HCT116 (cell line): Measurements from ENCODE around the gene ZNF512. TPM values are rescaled to one million over a fixed set of nuclear protein-coding genes. Genes with fewer than 3 reads are reported as not detected.

Experiments
- ATAC-seq: fragments of 200-7000 bp; cut with Tn5 transposase; 2 replicates; pipeline ENCODE4 v1.9.1; 2020; ENCODE audit warnings: mild to moderate bottlenecking, moderate library complexity
- BruUV-seq: library from RNA; stranded (reverse); fragments of 400-500 nt; replicated peaks from 2 replicates; lab custom pipeline; 2021; lab: Mats Ljungman, UMichigan
- CTCF ChIA-PET: fragments of 300-600 bp; sonication (Branson Sonifier 250); formaldehyde crosslinking; loops from one replicate; lab custom pipeline; 2021; ENCODE audit warnings: antibody characterized with exemption; lab: Charles Lee
- POLR2A ChIA-PET: fragments of 300-600, 350-600 bp; sonication (Branson Sonifier 250); formaldehyde crosslinking; loops from one replicate; lab custom pipeline; 2021; ENCODE audit warnings: antibody characterized with exemption; lab: Charles Lee
- RAD21 ChIA-PET, 2 experiments: fragments of 300-600 bp; sonication (Branson Sonifier 250); formaldehyde crosslinking; loops; one replicate each; lab custom pipeline; 2023; ENCODE audit warnings: low total read pairs in 2 of 2; ENCODE audit not compliant: uncharacterized antibody in 2 of 2, unreplicated experiment in 2 of 2, low non-redundant PET in 1 of 2; lab: Charles Lee
- DNase-seq: peaks from one replicate; pipeline ENCODE4 v3.0.0-alpha.2; 2010; ENCODE audit warnings: low read depth, low spot score
- H2AFZ ChIP-seq: fragments of 200-600 bp; shearing (Covaris generic), sonication (generic); 2 replicates; pipeline ENCODE4 v1.6.1; 2017; ENCODE audit warnings: low read depth, mixed run types, mixed read lengths, antibody characterized with exemption, low read length; ENCODE audit not compliant: poor library complexity, severe bottlenecking
- H3K27ac ChIP-seq: 2 replicates; pipeline ENCODE4 v1.5.1; 2012; ENCODE audit warnings: low read depth, low read length
- H3K27me3 ChIP-seq: fragments of 200-600 bp; sonication (generic); 2 replicates; pipeline ENCODE4 v1.6.1; 2016; ENCODE audit warnings: mixed run types, low read length, mixed read lengths; ENCODE audit not compliant: insufficient read depth
- H3K36me3 ChIP-seq, 2 experiments: fragments of 200-500 bp in 1 of 2; fragments of 200-600 bp in 1 of 2; sonication (Bioruptor generic) in 1 of 2; sonication (generic) in 1 of 2; 2 replicates each; pipeline versions ENCODE4 v1.5.1 to v1.6.1; 2014 to 2016; ENCODE audit warnings: low read length in 2 of 2, inconsistent platforms in 1 of 2, mixed read lengths in 1 of 2, mixed run types in 1 of 2; ENCODE audit not compliant: insufficient read depth in 2 of 2, control insufficient read depth in 1 of 2
- H3K4me1 ChIP-seq, 2 experiments: fragments of 200-600 bp in 1 of 2; sonication (generic) in 1 of 2; 2 replicates each; pipeline versions ENCODE4 v1.5.1 to v1.6.1; 2012 to 2017; ENCODE audit warnings: low read length in 2 of 2, inconsistent platforms in 1 of 2, mild to moderate bottlenecking in 1 of 2, mixed read lengths in 1 of 2, mixed run types in 1 of 2, moderate library complexity in 1 of 2; ENCODE audit not compliant: insufficient read depth in 2 of 2, control insufficient read depth in 1 of 2
- H3K4me2 ChIP-seq: fragments of 200-600 bp; sonication (generic); 2 replicates; pipeline ENCODE4 v1.6.1; 2017; ENCODE audit warnings: mixed run types, low read length, mixed read lengths
- H3K4me3 ChIP-seq, 2 experiments: fragments of 200-600 bp in 1 of 2; sonication (generic) in 1 of 2; replicated peaks in 1 of 2; 2 replicates each; pipeline ENCODE4 v1.5.1; 2011 to 2016; ENCODE audit warnings: low read length in 2 of 2, control low read depth in 1 of 2, low read depth in 1 of 2, mild to moderate bottlenecking in 1 of 2, mixed read lengths in 1 of 2, mixed run types in 1 of 2
- H3K79me2 ChIP-seq: fragments of 200-600 bp; sonication (generic); 2 replicates; pipeline ENCODE4 v1.6.1; 2017; ENCODE audit warnings: mild to moderate bottlenecking, mixed run types, low read length, moderate library complexity, mixed read lengths; ENCODE audit not compliant: insufficient read depth
- H3K9ac ChIP-seq: fragments of 200-600 bp; sonication (generic); 2 replicates; pipeline ENCODE4 v1.6.1; 2016; ENCODE audit warnings: low read length, mixed read lengths
- H3K9me2 ChIP-seq: fragments of 200-600 bp; sonication (generic), shearing (Covaris generic); 2 replicates; pipeline ENCODE4 v1.6.1; 2017; ENCODE audit warnings: mixed run types, mild to moderate bottlenecking, moderate library complexity; ENCODE audit not compliant: insufficient read depth
- H3K9me3 ChIP-seq, 2 experiments: fragments of 200-500 bp in 1 of 2; fragments of 200-600 bp in 1 of 2; sonication (Bioruptor generic) in 1 of 2; sonication (generic) in 1 of 2; 2 replicates each; pipeline ENCODE4 v1.6.1; 2014 to 2017; ENCODE audit warnings: low read length in 2 of 2, mixed read lengths in 2 of 2, inconsistent platforms in 1 of 2, low read depth in 1 of 2, mild to moderate bottlenecking in 1 of 2, mixed run types in 1 of 2, moderate library complexity in 1 of 2; ENCODE audit not compliant: control insufficient read depth in 1 of 2, insufficient read depth in 1 of 2
- H4K20me1 ChIP-seq: fragments of 200-600 bp; sonication (generic), shearing (Covaris generic); 2 replicates; pipeline ENCODE4 v1.6.1; 2017; ENCODE audit warnings: mixed run types, mild to moderate bottlenecking, moderate library complexity; ENCODE audit not compliant: insufficient read depth
- CEBPB ChIP-seq: IDR thresholded peaks from 2 replicates; pipeline ENCODE4 v1.6.1; 2012; ENCODE audit warnings: low read depth
- EGR1 ChIP-seq: IDR thresholded peaks from 2 replicates; pipeline ENCODE4 v1.6.1; 2012; ENCODE audit warnings: low read depth
- ELF1 ChIP-seq: IDR thresholded peaks from 2 replicates; pipeline ENCODE4 v1.6.1; 2012; ENCODE audit warnings: low read depth, borderline replicate concordance
- EZH2 ChIP-seq: fragments of 200-600 bp; sonication (generic); IDR thresholded peaks from 2 replicates; pipeline ENCODE4 v1.6.1; 2017; ENCODE audit warnings: antibody characterized with exemption, mixed run types
- EZH2phosphoT487 ChIP-seq: fragments of 200-600 bp; IDR thresholded peaks from 2 replicates; pipeline ENCODE4 v1.6.1; 2018; ENCODE audit warnings: antibody characterized with exemption, borderline replicate concordance
- JUND ChIP-seq: IDR thresholded peaks from 2 replicates; pipeline ENCODE4 v1.6.1; 2012
- POLR2A ChIP-seq: IDR thresholded peaks from 2 replicates; pipeline ENCODE4 v1.7.0; 2011; ENCODE audit warnings: borderline replicate concordance; ENCODE audit not compliant: insufficient read depth, insufficient read length; ENCODE audit errors: extremely low read depth
- POLR2AphosphoS5 ChIP-seq: IDR thresholded peaks from 2 replicates; pipeline ENCODE4 v1.6.1; 2011; ENCODE audit warnings: mild to moderate bottlenecking, low read depth, low read length, moderate library complexity
- SIN3A ChIP-seq: IDR thresholded peaks from 2 replicates; pipeline ENCODE4 v1.6.1; 2012; ENCODE audit warnings: low read depth
- SP1 ChIP-seq: IDR thresholded peaks from 2 replicates; pipeline ENCODE4 v1.6.1; 2012; ENCODE audit warnings: low read depth
- SRF ChIP-seq: IDR thresholded peaks from 2 replicates; pipeline ENCODE4 v1.6.1; 2012; ENCODE audit warnings: low read depth
- TCF7L2 ChIP-seq: IDR thresholded peaks from 2 replicates; pipeline ENCODE4 v1.7.0; 2011; ENCODE audit warnings: borderline replicate concordance, inconsistent platforms; ENCODE audit not compliant: insufficient read depth, insufficient read length; ENCODE audit errors: extremely low read depth
- YY1 ChIP-seq: IDR thresholded peaks from 2 replicates; pipeline ENCODE4 v1.6.1; 2011; ENCODE audit warnings: low read length, low read depth, moderate library complexity, mild to moderate bottlenecking; ENCODE audit not compliant: insufficient replicate concordance; ENCODE audit errors: extremely low read depth
- ZFX ChIP-seq: fragments of 450-650 bp; IDR thresholded peaks from 2 replicates; pipeline ENCODE4 v1.6.1; 2017
- intact Hi-C: fragments of 100-400 bp; cut with micrococcal nuclease; formaldehyde crosslinking; loops from 2 replicates; pipeline ENCODE4 v1.10.0; 2022
- total RNA-seq: library from RNA; stranded (reverse); gene quantifications from one replicate; pipeline ENCODE4 v1.2.1, GENCODE V29; 2021; ENCODE audit not compliant: unreplicated experiment
- TF ChIP-seq, protein P1 (sequence below): IDR thresholded peaks from 2 replicates; pipeline ENCODE4 v1.6.1; 2011; ENCODE audit warnings: mild to moderate bottlenecking, low read length, moderate library complexity; ENCODE audit not compliant: insufficient replicate concordance; ENCODE audit errors: extremely low read depth
- TF ChIP-seq, protein P2 (sequence below): IDR thresholded peaks from 2 replicates; pipeline ENCODE4 v1.6.1; 2012
- TF ChIP-seq, protein P3 (sequence below): IDR thresholded peaks from 2 replicates; pipeline ENCODE4 v1.6.1; 2012
- TF ChIP-seq, protein P4 (sequence below): IDR thresholded peaks from 2 replicates; pipeline ENCODE4 v1.6.1; 2012; ENCODE audit warnings: low read depth

Gene ZNF512
- total RNA-seq, 1 experiment from 2014 or later = 33.0 TPM

DNA sequence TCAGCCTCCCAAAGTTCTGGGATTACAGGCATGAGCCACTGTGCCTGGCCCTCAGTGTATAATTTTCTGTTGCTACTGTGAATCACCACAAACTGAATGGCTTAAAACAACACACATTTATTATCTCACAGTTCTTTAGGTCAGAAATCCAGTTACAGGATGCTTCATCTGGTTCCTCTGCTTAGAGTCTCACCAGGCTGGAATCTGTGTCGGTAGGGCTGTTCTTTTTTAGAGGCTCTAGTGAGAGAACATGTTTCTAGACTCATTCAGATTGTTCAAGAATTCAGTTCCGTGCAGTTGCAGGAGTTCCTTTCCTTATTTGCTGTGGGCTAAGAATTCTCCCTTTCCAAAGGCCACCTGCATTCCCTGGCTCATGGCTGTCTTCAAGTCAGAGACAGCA is 23.8 kb downstream of the ZNF512 start:
- no peaks in the 10 kb centered on the region for H3K4me1 ChIP-seq
- RAD21 ChIA-PET = no interaction called here

More for the DNA sequence above, 23.8 kb downstream of the ZNF512 start:
- POLR2A ChIA-PET = no interaction called here
- Histone ChIP-seq H3K9ac (no peak overlapping the region), H4K20me1 (no peaks in the 10 kb centered on the region)
- TF ChIP-seq TCF7L2 (no peak), EGR1 (no peak), CEBPB (no peak), SRF (no peak), EZH2 (no peak), POLR2A (no peak), ELF1 (no peak), EZH2phosphoT487 (no peak), YY1 (no peak), JUND (no peak), ZFX (no peak), POLR2AphosphoS5 (no peak), SIN3A (no peak), SP1 (no peak)
- TF ChIP-seq, protein P1, sequence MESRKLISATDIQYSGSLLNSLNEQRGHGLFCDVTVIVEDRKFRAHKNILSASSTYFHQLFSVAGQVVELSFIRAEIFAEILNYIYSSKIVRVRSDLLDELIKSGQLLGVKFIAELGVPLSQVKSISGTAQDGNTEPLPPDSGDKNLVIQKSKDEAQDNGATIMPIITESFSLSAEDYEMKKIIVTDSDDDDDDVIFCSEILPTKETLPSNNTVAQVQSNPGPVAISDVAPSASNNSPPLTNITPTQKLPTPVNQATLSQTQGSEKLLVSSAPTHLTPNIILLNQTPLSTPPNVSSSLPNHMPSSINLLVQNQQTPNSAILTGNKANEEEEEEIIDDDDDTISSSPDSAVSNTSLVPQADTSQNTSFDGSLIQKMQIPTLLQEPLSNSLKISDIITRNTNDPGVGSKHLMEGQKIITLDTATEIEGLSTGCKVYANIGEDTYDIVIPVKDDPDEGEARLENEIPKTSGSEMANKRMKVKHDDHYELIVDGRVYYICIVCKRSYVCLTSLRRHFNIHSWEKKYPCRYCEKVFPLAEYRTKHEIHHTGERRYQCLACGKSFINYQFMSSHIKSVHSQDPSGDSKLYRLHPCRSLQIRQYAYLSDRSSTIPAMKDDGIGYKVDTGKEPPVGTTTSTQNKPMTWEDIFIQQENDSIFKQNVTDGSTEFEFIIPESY = no peak
- TF ChIP-seq, protein P2, sequence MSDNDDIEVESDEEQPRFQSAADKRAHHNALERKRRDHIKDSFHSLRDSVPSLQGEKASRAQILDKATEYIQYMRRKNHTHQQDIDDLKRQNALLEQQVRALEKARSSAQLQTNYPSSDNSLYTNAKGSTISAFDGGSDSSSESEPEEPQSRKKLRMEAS = no peak
- TF ChIP-seq, protein P3, sequence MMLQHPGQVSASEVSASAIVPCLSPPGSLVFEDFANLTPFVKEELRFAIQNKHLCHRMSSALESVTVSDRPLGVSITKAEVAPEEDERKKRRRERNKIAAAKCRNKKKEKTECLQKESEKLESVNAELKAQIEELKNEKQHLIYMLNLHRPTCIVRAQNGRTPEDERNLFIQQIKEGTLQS = no peak
- TF ChIP-seq, protein P4, sequence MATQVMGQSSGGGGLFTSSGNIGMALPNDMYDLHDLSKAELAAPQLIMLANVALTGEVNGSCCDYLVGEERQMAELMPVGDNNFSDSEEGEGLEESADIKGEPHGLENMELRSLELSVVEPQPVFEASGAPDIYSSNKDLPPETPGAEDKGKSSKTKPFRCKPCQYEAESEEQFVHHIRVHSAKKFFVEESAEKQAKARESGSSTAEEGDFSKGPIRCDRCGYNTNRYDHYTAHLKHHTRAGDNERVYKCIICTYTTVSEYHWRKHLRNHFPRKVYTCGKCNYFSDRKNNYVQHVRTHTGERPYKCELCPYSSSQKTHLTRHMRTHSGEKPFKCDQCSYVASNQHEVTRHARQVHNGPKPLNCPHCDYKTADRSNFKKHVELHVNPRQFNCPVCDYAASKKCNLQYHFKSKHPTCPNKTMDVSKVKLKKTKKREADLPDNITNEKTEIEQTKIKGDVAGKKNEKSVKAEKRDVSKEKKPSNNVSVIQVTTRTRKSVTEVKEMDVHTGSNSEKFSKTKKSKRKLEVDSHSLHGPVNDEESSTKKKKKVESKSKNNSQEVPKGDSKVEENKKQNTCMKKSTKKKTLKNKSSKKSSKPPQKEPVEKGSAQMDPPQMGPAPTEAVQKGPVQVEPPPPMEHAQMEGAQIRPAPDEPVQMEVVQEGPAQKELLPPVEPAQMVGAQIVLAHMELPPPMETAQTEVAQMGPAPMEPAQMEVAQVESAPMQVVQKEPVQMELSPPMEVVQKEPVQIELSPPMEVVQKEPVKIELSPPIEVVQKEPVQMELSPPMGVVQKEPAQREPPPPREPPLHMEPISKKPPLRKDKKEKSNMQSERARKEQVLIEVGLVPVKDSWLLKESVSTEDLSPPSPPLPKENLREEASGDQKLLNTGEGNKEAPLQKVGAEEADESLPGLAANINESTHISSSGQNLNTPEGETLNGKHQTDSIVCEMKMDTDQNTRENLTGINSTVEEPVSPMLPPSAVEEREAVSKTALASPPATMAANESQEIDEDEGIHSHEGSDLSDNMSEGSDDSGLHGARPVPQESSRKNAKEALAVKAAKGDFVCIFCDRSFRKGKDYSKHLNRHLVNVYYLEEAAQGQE = no peak
- TF ChIP-seq, all 23 proteins: peak for 0
- intact Hi-C loops = no loop called here
- CTCF ChIA-PET = no interaction called here
- Histone ChIP-seq H3K4me3 (no peak overlapping the region), H3K27ac (no peak overlapping the region), H3K36me3 (peaks cover 29 to 35% of the 10 kb centered on the region in 2 experiments), H3K9me2 (no peaks in the 10 kb centered on the region), H3K79me2 (peaks cover 35% of the 10 kb centered on the region), H2AFZ (no peak overlapping the region), H3K4me2 (no peak overlapping the region), H3K27me3 (no peaks in the 10 kb centered on the region), H3K9me3 (no peaks in the 10 kb centered on the region)
- ATAC-seq = no peak
- BruUV-seq = no TSS peak
- no peak for DNase-seq
